Activated CD4-positive, alpha-beta T cell treated with anti-CD3 and anti-CD28 coated beads, Interleukin-2, amount 50 U/mL, for 24 hours (primary cell): Measurements from ENCODE around the gene NDUFAF5.

Experiments
- DNase-seq, 2 donors: peaks; one replicate each; pipeline ENCODE4 v3.0.0-alpha.2; 2020; ENCODE audit warnings: low read depth in 1 of 2, low spot score in 1 of 2

The NDUFAF5 gene

GRCh38 chr20:13775867-13776266 is 9.0 kb upstream of the NDUFAF5 start:
- DNase-seq = no peak

- no peak for DNase-seq
Measured at GRCh38 chr20:13777171-13777601, 7.6 kb upstream of the NDUFAF5 start.

- no peak for DNase-seq
Measured at GRCh38 chr20:13778827-13779226, 6.0 kb upstream of the NDUFAF5 start.

GRCh38 chr20:13783528-13783927 is 1.3 kb upstream of the NDUFAF5 start:
- no peak for DNase-seq

- no peak for DNase-seq
Measured at GRCh38 chr20:13784271-13784892, 446 bp upstream of the NDUFAF5 start.

GRCh38 chr20:13786143-13786828 is 1.5 kb downstream of the NDUFAF5 start:
- no peak for DNase-seq

GRCh38 chr20:13788167-13788834 is 3.5 kb downstream of the NDUFAF5 start:
- peak in 1 of 2 donors; percentile 15 for DNase-seq

GRCh38 chr20:13790708-13791107 is 5.9 kb downstream of the NDUFAF5 start:
- DNase-seq = no peak

GRCh38 chr20:13791540-13792459 is 7.0 kb downstream of the NDUFAF5 start:
- no peak for DNase-seq

- no peak for DNase-seq
Measured at GRCh38 chr20:13793001-13793400, 8.2 kb downstream of the NDUFAF5 start.

- no peak for DNase-seq
Measured at GRCh38 chr20:13794667-13795066, 9.8 kb downstream of the NDUFAF5 start.

GRCh38 chr20:13799040-13799439 is 14.2 kb downstream of the NDUFAF5 start:
- DNase-seq = no peak

- no peak for DNase-seq
Measured at GRCh38 chr20:13799974-13800373, 15.1 kb downstream of the NDUFAF5 start.

- DNase-seq = no peak
Measured at GRCh38 chr20:13800728-13801134, 15.9 kb downstream of the NDUFAF5 start.

- DNase-seq = no peak
Measured at GRCh38 chr20:13809373-13809772, 24.5 kb downstream of the NDUFAF5 start.

GRCh38 chr20:13809855-13810254 is 25.0 kb downstream of the NDUFAF5 start:
- no peak for DNase-seq

GRCh38 chr20:13810446-13810845 is 25.6 kb downstream of the NDUFAF5 start:
- DNase-seq = no peak

- DNase-seq = no peak
Measured at GRCh38 chr20:13813910-13814309, 29.1 kb downstream of the NDUFAF5 start.

GRCh38 chr20:13814672-13815071 is 29.8 kb downstream of the NDUFAF5 start:
- DNase-seq = no peak

GRCh38 chr20:13816757-13817156 is 31.9 kb downstream of the NDUFAF5 start:
- DNase-seq = no peak

- DNase-seq = no peak
Measured at GRCh38 chr20:13817342-13817741, 32.5 kb downstream of the NDUFAF5 start.
